MCF 10A (cell line): Measurements from ENCODE around the gene PDK1. TPM values are rescaled to one million over a fixed set of nuclear protein-coding genes. Genes with fewer than 3 reads are reported as not detected.
"Not testable (repeated sequence)": the region's sequence is repeated elsewhere in the genome, so short reads cannot be mapped to it uniquely, and the experiment has no call there.

Experiments
- BruUV-seq: library from RNA; stranded (reverse); fragments of 400-500 nt; replicated peaks from 2 replicates; lab custom pipeline; 2021; lab: Mats Ljungman, UMichigan
- CTCF ChIA-PET: fragments of 300-600 bp; sonication (Branson Sonifier 250); formaldehyde crosslinking; extraction: SDS; loops from one replicate; lab custom pipeline; 2021; ENCODE audit warnings: antibody characterized with exemption, inconsistent platforms; lab: Yijun Ruan, JAX
- POLR2A ChIA-PET: fragments of 300-600, 350-650 bp; sonication (Branson Sonifier 250); formaldehyde crosslinking; extraction: SDS; loops from one replicate; lab custom pipeline; 2020; ENCODE audit warnings: antibody characterized with exemption, inconsistent platforms; lab: Yijun Ruan, JAX
- DNase-seq: peaks from one replicate; pipeline ENCODE4 v3.0.0-alpha.2; 2018; ENCODE audit not compliant: unreplicated experiment
- H3K27ac Mint-ChIP-seq: one replicate; pipeline ENCODE4 v1.8.0; 2022; ENCODE audit warnings: mild to moderate bottlenecking, low read depth, mixed read lengths; ENCODE audit not compliant: unreplicated experiment
- H3K27me3 Mint-ChIP-seq: one replicate; pipeline ENCODE4 v1.8.0; 2022; ENCODE audit warnings: mixed read lengths; ENCODE audit not compliant: insufficient read depth, unreplicated experiment
- H3K36me3 Mint-ChIP-seq: one replicate; pipeline ENCODE4 v1.8.0; 2022; ENCODE audit warnings: mild to moderate bottlenecking, moderate library complexity, mixed read lengths; ENCODE audit not compliant: insufficient read depth, unreplicated experiment
- H3K4me1 Mint-ChIP-seq: one replicate; pipeline ENCODE4 v1.8.0; 2022; ENCODE audit warnings: mixed read lengths; ENCODE audit not compliant: insufficient read depth, unreplicated experiment
- H3K4me3 Mint-ChIP-seq: one replicate; pipeline ENCODE4 v1.8.0; 2022; ENCODE audit warnings: mild to moderate bottlenecking, moderate library complexity, mixed read lengths; ENCODE audit not compliant: unreplicated experiment
- H3K9me3 Mint-ChIP-seq: one replicate; pipeline ENCODE4 v1.8.0; 2022; ENCODE audit warnings: mixed read lengths; ENCODE audit not compliant: unreplicated experiment
- intact Hi-C: fragments of 100-400 bp; cut with micrococcal nuclease; formaldehyde crosslinking; loops from 2 replicates; pipeline ENCODE4 v1.14.1; 2022
- total RNA-seq: library from RNA; stranded (reverse); gene quantifications from 2 replicates; pipeline ENCODE4 v1.2.3, GENCODE V29; 2022
- TF ChIP-seq, protein P1 (sequence below): fragments of 200-600 bp; IDR thresholded peaks from one replicate; pipeline ENCODE4 v1.8.0; 2022; ENCODE audit warnings: antibody characterized with exemption, mild to moderate bottlenecking; ENCODE audit not compliant: unreplicated experiment

PDK1 gene
- total RNA-seq, 1 experiment from 2014 or later: 26.5 TPM

DNA sequence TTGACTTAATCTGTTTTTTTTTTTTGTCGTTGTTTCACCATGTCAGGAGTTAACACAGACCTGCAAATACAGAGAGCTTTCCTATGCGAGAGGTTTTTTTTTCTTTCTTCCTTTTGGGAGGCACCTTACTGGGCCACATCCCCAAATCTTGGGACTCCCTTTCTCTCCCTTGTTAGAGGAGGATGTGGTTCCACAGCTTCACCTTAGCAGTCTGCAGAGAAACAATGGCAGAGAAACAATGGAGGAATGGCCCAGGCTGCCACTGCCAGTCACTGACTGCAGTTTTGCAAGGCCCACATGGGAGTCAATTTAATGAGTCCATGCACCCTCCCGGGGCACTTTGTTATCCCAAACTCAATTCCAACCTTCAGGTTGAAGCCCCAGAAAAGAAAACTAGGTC is 20.8 kb upstream of the PDK1 start:
- no peak overlapping the region for H3K4me3 Mint-ChIP-seq
- TF ChIP-seq, protein P1, sequence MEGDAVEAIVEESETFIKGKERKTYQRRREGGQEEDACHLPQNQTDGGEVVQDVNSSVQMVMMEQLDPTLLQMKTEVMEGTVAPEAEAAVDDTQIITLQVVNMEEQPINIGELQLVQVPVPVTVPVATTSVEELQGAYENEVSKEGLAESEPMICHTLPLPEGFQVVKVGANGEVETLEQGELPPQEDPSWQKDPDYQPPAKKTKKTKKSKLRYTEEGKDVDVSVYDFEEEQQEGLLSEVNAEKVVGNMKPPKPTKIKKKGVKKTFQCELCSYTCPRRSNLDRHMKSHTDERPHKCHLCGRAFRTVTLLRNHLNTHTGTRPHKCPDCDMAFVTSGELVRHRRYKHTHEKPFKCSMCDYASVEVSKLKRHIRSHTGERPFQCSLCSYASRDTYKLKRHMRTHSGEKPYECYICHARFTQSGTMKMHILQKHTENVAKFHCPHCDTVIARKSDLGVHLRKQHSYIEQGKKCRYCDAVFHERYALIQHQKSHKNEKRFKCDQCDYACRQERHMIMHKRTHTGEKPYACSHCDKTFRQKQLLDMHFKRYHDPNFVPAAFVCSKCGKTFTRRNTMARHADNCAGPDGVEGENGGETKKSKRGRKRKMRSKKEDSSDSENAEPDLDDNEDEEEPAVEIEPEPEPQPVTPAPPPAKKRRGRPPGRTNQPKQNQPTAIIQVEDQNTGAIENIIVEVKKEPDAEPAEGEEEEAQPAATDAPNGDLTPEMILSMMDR: no peak
- no peaks in the 10 kb centered on the region for H3K27me3 Mint-ChIP-seq
- H3K36me3 Mint-ChIP-seq: no peaks in the 10 kb centered on the region
- no peak overlapping the region for H3K27ac Mint-ChIP-seq
- intact Hi-C loops: no loop called here
- ChIA-PET CTCF (interaction anchor here (0.7 kb wide), 1 partner anchor 186 kb away, joined by 4 read pairs; no protein-coding TSS in a partner anchor), POLR2A (no interaction called here)
- DNase-seq: no peak
- no peaks in the 10 kb centered on the region for H3K4me1 Mint-ChIP-seq
- peaks cover 7% of the 10 kb centered on the region for H3K9me3 Mint-ChIP-seq
- BruUV-seq: no TSS peak

DNA sequence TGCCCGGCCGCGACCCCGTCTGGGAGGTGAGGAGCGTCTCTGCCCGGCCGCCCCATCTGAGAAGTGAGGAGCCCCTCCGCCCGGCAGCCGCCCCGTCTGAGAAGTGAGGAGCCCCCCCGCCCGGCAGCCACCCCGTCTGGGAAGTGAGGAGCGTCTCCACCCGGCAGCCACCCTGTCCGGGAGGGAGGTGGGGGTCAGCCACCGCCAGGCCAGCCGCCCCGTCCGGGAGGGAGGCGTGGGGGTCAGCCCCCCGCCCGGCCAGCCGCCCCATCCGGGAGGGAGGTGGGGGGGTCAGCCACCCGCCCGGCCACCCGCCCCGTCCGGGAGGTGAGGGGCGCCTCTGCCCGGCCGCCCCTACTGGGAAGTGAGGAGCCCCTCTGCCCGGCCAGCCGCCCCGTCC is 18.0 kb upstream of the PDK1 start:
- H3K9me3 Mint-ChIP-seq, CTCF ChIA-PET, POLR2A ChIA-PET, H3K4me3 Mint-ChIP-seq, intact Hi-C loops, H3K27me3 Mint-ChIP-seq, H3K27ac Mint-ChIP-seq, H3K4me1 Mint-ChIP-seq, BruUV-seq, DNase-seq, H3K36me3 Mint-ChIP-seq: not testable (repeated sequence)

DNA sequence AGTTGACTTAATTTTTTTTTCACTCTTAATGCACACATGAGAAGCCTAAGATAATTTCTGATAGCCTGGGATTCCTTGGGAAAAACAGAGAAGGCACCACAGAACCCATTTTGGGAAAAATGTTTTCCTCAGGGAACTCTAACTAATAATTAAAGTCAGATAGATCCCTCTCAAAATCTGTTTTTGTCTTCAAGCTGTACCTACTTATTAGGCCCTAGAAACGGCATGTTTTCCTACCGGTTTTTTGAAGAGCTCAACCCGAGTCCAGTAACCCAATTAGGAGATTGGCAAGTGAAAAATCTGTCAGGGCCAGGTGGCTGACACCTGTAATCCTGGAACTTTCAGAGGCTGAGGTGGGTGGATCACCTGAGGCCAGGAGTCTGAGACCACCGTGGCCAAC is 16.1 kb upstream of the PDK1 start:
- POLR2A ChIA-PET: interaction anchor here (0.7 to 1.0 kb wide), 4 partner anchors 12 to 326 kb away, joined by 3 to 7 read pairs (median 4); no protein-coding TSS in a partner anchor
- CTCF ChIA-PET: interaction anchor here (0.7 kb wide), 1 partner anchor 12 kb away, joined by 3 read pairs; no protein-coding TSS in a partner anchor
- BruUV-seq: no TSS peak

DNA sequence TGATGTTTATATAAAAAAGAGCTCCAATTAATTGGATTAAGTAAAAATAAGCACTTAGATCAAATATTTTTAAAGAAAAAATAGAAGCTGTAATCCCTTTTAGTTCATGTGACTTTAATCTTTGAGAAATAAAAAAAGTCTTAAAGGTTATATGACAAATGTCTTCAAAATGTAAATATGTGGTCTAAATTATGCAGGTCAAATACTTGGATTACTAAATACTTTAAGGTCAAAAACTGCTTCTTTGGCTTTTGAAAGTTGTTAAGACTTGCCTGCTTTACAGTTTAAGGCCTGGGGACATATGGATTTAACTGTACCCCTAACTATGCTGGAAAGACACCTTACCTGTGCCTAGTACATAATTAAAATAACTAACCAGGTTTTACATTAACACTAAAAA is 15.5 kb upstream of the PDK1 start:
- H3K4me1 Mint-ChIP-seq: no peaks in the 10 kb centered on the region
- BruUV-seq: no TSS peak
- ChIA-PET CTCF (interaction anchor here (0.7 kb wide), 1 partner anchor 1256 kb away, joined by 3 read pairs; no protein-coding TSS in a partner anchor), POLR2A (interaction anchor here (0.7 to 1.0 kb wide), 4 partner anchors 12 to 327 kb away, joined by 3 to 7 read pairs (median 4); no protein-coding TSS in a partner anchor)
- DNase-seq: no peak
- TF ChIP-seq, protein P1: no peak
- H3K36me3 Mint-ChIP-seq: no peaks in the 10 kb centered on the region
- no peaks in the 10 kb centered on the region for H3K9me3 Mint-ChIP-seq
- no peak overlapping the region for H3K27ac Mint-ChIP-seq
- intact Hi-C loops: no loop called here
- no peak overlapping the region for H3K4me3 Mint-ChIP-seq
- no peaks in the 10 kb centered on the region for H3K27me3 Mint-ChIP-seq

More for the DNA sequence above, 16.1 kb upstream of the PDK1 start:
- no peak for DNase-seq
- Mint-ChIP-seq H3K4me3 (no peak overlapping the region), H3K9me3 (peaks cover 4% of the 10 kb centered on the region), H3K36me3 (no peaks in the 10 kb centered on the region), H3K27me3 (no peaks in the 10 kb centered on the region), H3K4me1 (no peaks in the 10 kb centered on the region), H3K27ac (no peak overlapping the region)
- intact Hi-C loops: no loop called here
- TF ChIP-seq, protein P1: no peak
